Lower leg skin (tissue), 4 donors: ENCODE data around the gene CEMIP2. TPM values are rescaled to one million over a fixed set of nuclear protein-coding genes. Genes with fewer than 3 reads are reported as not detected.

ENCODE experiments used
- DNase-seq, 2 donors: peaks; one replicate each; pipeline ENCODE4 v3.0.0-alpha.2; 2019; ENCODE audit warnings: low spot score in 2 of 2
- H3K4me3 ChIP-seq: fragments of 200-600 bp; sonication (generic); 2 replicates; pipeline ENCODE4 v1.5.1; 2017; ENCODE audit warnings: mild to moderate bottlenecking, low read depth; ENCODE audit not compliant: poor library complexity, severe bottlenecking
- CTCF ChIP-seq, 3 donors: fragments of 450-650 bp; IDR thresholded peaks; one replicate each; pipeline ENCODE4 v1.5.1; 2016; ENCODE audit warnings: antibody characterized with exemption in 3 of 3, mild to moderate bottlenecking in 3 of 3, moderate library complexity in 2 of 3
- POLR2A ChIP-seq, 2 donors: fragments of 450-650 bp; IDR thresholded peaks; one replicate each; pipeline ENCODE4 v1.6.1; 2016 to 2017; ENCODE audit warnings: antibody characterized with exemption in 2 of 2, mild to moderate bottlenecking in 1 of 2, moderate library complexity in 1 of 2
- WGBS, 2 donors: methylation state at CpG; one replicate each; pipeline ENCODE4 v1.1.5; 2018; 5-methylcytosine and 5-hydroxymethylcytosine counted together
- intact Hi-C: fragments of 100-400 bp; cut with DNase I; formaldehyde crosslinking; loops from one replicate; pipeline ENCODE4 v1.15.0; 2023; ENCODE audit warnings: low total_unique reads
- total RNA-seq, 4 donors: library from RNA; depleted of rRNA; stranded (reverse); fragments of >200 nt; gene quantifications; one replicate each; pipeline ENCODE4 v1.1.0, GENCODE V29; 2016

The CEMIP2 gene
- total RNA-seq, 4 donors from 2014 or later = 20.6 to 48.6 (median 29.0) TPM

GRCh38 chr9:71770170-71770569 lies 1.9 kb upstream of the CEMIP2 start:
- H3K4me3 ChIP-seq = no peak overlapping the region
- WGBS, 2 donors = 54 to 64% methylated on average over 3 of the region's 3 CpGs
- TF ChIP-seq POLR2A (IDR thresholded peaks at IDR 0.05) (no peak), CTCF (IDR thresholded peaks at IDR 0.05) (no peak)
- DNase-seq = no peak
- intact Hi-C loops = no loop called here

- peak; percentile 85 to 98 for DNase-seq
- intact Hi-C loops = no loop called here
- TF ChIP-seq CTCF (IDR thresholded peaks at IDR 0.05) (no peak), POLR2A (IDR thresholded peaks at IDR 0.05) (no peak)
Observed at GRCh38 chr9:71769175-71770161, 1.2 kb upstream of the CEMIP2 start.

GRCh38 chr9:71767776-71768321 lies 464 bp downstream of the CEMIP2 start:
- intact Hi-C loops = no loop called here
- DNase-seq = peak in 1 of 2 donors; percentile 87
- TF ChIP-seq POLR2A (IDR thresholded peaks at IDR 0.05) (no peak), CTCF (IDR thresholded peaks at IDR 0.05) (no peak)
- peak overlapping the region; percentile 71 for H3K4me3 ChIP-seq
- 0 to 1% methylated on average over 31 to 33 of the region's 33 CpGs for WGBS, 2 donors

More at GRCh38 chr9:71769175-71770161, 1.2 kb upstream of the CEMIP2 start:
- 2 to 4% methylated on average over 28 to 40 of the region's 46 CpGs for whole genome bisulfite sequencing, 2 donors
- H3K4me3 ChIP-seq = peak overlapping the region; percentile 33

GRCh38 chr9:71767163-71767775 lies 1.0 kb downstream of the CEMIP2 start:
- TF ChIP-seq CTCF (IDR thresholded peaks at IDR 0.05) (no peak), POLR2A (IDR thresholded peaks at IDR 0.05) (no peak)
- intact Hi-C loops = no loop called here
- DNase-seq = no peak
- 24 to 28% methylated on average over 7 of the region's 7 CpGs for WGBS, 2 donors
- H3K4me3 ChIP-seq = peak overlapping the region; percentile 71

GRCh38 chr9:71766663-71767062 lies 1.6 kb downstream of the CEMIP2 start:
- no peak for TF ChIP-seq POLR2A (IDR thresholded peaks at IDR 0.05)
- no peak for TF ChIP-seq CTCF (IDR thresholded peaks at IDR 0.05)
- no peak for DNase-seq
- intact Hi-C loops = no loop called here
- WGBS, 2 donors = 40 to 47% methylated on average over 4 of the region's 4 CpGs
- peak overlapping the region; percentile 71 for H3K4me3 ChIP-seq
